Right forelimb (tissue), 1 donor: Measurements from ENCODE around the gene PLCH2.
"Not testable (repeated sequence)": the region's sequence is repeated elsewhere in the genome, so short reads cannot be mapped to it uniquely, and the experiment has no call there.

Experiments used
- DNase-seq: peaks from one replicate; pipeline ENCODE4 v3.0.0-alpha.2; 2018

Gene PLCH2

DNA sequence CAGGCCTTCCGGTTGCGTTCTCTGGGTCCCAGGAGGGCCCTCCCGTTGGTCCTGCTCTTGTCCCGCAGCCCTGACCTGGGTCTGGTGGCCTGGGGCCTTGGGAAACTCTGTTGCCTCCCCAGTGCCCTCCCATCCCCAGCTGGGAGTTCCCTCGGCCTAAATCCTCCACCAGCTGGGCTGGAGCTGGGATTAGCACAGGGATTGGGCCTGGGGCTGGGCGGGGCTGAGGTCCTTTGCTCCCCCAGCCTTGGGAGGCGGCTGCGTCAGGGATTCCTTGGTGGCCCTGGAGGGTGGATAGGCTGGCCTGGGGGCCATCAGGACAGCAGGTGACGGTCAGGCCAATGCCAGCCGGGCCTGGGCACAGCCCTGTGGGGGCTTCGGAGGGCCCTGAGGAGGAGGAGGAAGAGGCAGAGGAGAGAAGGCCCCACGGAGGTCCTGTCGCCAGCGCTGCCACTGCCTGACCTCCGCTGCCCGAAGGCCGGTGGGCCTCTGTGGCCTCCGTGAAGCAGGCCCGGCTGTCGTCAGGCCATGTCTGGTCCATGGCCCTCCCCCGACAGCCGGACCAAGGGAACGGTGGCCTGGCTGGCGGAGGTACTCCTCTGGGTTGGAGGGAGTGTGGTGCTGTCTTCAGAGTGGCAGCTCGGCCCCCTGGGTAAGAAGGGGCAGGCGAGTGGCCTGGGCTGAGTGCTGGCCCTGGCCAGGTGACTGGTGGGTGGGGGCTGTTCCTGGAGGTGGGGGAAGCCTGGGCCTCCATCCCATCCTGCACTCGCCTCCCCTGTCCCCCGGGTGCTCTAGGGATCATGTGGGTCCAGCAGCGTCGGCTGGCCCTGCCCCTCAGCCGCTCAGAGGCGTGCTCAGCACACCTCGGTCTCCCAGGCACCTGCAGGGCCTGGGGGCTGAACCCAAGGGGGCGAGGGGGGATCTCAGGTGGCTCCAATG, at the start of gene PLCH2:
TSS of gene PLCH2 (plus strand) at position 229 of the 939 bp plus-strand sequence. CDS start at position 529, 300 bp downstream.
- no peak for DNase-seq

DNA sequence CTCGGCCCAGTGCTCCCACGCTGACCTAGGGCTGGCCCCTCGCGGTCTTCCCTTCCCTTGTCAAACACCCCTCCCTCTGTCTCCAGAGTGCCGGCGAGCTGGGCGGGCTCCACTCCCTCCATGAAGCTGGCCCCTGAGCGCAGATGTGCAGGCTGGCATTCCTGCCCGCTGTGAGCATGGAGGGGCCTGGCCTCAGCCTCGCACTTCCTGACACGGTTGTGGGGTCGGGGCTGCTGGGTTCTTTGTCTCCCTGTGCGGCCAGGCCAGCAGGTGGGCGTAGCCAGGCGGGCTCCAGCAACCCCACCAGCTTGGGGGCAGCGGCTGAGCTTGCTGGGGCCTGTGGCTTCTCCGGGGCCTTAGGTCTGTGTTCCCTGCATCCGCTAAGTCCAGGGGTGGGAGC, 49.5 kb upstream of the PLCH2 start:
- no peak for DNase-seq

DNA sequence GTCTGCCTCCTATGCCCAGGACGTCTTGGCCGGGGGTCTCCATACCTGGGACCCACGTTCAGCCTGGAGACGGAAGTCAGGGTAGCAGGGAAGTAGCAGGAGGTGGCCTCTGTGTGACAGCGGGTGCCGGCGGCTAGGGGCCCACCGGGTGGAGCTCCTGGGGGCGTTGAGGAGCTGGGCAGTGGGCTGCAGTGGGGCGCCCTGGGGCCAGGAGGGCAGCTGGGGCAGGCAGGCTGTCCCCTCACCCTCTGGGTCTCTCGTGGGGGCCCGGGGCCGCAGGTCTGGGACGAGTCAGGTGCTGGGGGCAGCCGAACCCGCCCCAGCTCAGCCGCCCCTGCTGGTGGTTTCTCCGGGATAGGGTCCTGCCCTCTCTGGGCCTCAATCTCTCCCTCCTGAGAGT, 49.0 kb upstream of the PLCH2 start:
- no peak for DNase-seq

DNA sequence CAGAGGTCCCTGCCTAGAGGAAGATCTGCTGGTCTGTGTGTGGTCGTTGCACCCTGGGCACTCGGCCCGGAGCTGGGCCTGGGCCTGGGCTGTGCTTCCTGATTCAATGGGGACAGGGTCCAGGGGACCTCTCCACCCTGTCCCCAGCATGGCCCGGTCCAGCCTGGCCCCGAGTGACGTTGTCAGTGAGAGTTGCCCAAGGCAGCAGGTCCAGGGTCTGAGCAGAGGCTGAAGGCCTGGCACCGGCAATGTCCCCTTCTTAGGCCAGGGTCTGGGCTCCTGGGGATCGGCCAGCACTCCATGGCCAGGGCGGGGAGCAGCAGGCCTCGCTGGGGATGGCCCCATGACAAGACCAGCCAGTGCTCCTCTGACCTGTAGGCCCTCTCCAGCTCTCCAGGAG, 48.1 kb upstream of the PLCH2 start:
- DNase-seq, result no peak

DNA sequence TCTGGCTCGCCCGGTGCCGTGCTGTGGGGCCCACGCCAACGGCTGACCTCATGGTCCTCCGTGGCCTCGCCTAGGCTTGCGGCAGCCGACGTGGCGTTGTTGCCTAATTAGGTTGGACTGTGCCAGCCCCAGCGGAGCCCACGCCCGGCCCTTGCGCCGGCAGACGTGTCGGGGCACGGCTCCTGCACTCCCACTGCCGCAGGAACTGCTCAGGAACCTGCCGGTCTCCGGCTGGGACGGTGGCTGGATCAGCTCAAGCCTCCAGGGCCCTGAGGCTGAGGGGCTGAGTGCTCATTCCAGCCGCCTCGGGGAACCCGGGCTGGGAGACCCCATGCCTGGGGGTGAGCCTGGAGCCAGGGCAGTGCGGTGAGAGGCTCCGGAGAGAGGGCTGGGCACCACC, 47.6 kb upstream of the PLCH2 start:
- no peak for DNase-seq

DNA sequence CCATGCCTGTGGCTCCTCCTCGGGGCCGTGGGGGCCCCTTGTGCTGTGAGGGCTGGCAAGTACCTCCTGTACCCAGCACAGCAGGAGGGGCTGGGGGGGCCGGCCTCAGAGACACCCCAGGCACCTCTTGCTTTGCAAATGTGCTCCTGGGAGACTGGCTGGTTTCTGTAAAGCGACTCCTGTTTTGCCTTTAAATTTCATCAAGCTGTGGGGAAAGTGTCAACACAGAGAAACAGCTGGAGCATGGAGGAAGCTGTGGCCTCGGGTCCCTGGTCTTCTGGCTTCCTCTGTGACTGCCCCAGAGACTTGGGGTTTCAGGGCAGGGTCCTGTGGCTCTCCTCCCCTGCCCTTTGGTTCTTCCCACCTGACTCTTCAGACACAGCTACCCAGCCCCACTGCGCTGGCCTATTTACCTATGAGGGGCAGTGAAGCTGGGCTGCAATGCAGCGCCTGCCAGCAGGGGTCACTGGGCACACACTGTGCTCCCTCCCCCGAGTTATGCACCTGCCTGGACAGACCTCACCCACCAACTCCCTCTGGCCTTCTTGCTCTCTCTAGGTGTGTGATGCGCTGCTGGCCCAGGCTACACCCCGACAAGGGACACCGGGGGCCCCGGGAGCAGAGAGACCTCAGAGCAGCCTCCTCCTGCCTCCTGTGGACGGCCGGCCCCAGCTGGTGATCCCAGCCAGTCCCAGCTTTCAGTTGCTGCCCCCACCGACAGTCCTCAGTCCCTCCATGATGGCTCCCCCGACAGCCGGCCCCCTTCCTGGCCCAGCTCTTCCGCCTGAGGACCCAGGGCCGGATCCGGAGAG, 46.1 kb upstream of the PLCH2 start:
- DNase-seq, result no peak

DNA sequence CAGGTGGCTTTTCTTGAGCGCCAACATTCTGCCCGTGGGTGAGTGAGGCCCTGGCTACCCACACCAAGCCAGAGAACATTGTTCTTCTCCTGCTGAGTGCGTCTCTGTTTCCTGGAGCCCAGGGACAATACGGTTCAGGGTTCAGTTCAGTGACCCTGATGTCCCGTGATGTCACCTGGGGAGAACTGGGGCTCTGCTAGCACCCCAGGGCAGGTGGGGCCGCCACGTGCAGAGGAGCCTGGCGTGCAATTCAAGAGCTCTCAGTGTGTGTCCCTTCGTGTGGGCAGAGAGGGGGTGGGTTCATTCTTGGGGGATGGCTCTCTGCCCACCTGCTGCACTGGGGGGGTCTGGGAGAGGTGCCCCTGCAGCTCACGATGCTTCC, 45.5 kb upstream of the PLCH2 start:
- no peak for DNase-seq

- DNase-seq, result no peak
These were observed 45.0 kb upstream of the PLCH2 start for GRCh38 chr1:2431103-2431502.

GRCh38 chr1:2431518-2431917, 44.6 kb upstream of the PLCH2 start:
- DNase-seq, result no peak

DNA sequence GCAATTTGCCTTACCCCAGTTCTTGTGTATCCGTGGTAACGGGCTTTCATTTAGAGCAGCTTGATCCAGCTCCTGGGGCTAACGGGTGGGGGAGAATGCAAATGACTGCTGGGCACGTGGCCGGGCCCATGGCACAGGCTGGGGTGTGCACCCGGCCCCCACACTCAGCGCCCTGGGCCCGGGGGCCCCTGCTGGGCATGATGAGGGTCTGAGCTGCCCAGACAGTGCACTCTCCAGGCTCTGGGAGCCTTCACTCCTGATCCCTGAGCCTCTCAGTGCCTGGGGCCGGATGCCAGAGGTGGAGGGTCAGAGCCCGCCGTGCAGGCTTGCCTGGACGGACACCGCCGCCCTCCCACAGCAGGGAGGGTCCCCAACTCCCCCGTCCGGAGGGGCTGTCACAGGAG, 43.6 kb upstream of the PLCH2 start:
- DNase-seq, result no peak

- DNase-seq, result no peak
These were observed 42.9 kb upstream of the PLCH2 start for GRCh38 chr1:2433196-2433595.

DNA sequence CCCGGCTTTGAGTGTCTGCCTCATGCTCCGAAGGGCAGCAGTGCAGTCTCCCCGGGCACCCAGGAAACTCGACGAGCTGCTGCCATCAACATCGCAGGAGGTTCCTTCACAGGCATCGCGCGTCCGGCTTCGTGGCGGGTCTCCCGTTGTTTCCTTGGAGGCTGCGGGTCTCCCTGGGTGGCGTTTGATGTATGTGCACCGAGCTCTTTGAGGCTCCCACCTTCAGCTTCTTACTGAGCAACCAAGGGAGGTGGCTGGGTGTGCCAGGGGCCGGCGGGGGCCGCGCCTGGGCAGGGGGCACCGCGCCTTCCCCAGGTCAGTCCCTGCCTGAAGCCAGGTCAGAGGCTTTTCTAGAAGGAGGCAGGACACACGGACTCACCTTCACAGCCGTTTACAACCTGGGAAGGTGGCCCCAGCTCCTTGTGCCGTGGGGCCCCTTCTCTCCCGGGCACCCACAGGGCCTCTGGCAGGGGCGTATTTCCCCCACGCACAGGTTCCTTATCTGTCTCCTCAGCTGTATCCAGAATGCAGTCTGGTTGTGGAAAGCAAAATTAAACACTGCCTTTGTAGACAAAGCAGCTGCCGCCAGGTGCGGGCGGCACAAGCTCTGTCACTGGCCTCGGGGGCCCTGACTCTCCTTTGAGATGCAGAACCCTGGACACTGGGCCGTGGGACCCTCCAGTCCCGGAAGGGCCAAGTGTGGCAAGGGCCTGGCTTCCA, 42.0 kb upstream of the PLCH2 start:
- DNase-seq, result no peak

DNA sequence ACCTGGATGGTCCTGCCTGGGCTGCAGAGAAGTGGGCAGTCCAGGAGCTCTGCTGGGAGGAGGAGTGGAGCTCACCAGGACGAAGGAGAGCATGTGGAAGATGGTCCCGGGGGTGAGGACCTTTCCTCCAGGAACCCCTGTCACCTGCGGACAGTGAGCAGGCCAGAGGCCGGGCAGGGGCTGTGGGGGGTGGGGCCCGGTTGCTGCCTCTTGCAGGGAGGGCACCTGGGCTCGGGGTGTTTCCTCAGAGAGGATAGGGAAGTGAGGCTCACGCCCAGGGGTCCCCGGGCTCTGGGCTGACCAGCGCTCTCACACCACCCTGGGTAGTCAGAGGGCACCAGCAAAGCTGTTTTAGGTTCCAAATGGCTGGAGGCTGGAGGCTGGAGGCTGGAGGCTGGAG, 41.0 kb upstream of the PLCH2 start:
- DNase-seq, result no peak

DNA sequence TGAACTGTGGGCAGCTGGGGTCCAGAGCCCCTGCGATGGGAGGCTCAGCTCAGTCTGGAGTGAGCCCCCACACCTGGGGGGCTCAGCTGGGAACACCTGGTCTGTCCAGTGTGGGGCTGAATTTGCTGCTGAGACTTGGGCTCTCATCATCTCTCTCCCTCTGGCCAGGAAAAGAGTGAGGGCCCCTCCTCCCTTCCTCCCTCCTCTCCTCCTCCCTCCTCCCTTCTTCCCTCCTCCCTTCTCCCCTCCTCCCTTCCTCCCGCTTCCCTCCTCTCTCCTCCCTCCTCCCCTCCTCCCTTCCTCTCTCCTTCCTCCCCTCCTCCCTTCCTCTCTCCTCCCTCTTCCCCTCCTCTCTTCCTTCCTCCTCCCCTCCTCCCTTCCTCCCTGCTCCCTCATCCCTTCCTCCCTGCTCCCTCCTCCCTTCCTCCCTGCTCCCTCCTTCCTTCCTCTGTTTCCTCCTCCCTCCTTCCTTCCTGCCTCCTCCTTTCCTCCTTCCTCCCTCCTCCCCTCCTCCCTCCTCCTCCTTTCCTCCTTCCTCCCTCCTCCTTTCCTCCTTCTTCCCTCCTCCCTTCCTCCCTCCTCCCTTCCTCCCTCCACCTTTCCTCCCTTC, 40.2 kb upstream of the PLCH2 start:
- DNase-seq, result no peak

GRCh38 chr1:2436876-2437275, 39.2 kb upstream of the PLCH2 start:
- DNase-seq, result no peak

DNA sequence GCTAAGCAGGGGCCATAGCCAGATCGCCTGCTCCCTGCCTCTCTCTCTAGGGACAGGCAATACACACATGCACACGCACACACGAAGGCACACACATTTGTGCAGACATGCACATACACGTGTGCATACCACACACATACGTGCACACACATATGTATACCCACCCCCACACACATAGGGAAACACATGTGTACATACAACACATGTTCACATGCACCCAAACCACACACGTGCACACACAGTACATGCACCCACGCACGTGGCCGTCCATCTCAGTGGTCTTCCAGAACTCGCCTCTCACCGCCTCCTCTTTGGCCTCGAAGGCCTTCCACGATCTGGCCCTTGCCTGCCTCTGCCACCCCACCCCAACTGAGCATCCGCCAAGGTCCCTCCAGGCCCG, 38.5 kb upstream of the PLCH2 start:
- DNase-seq, result no peak

DNA sequence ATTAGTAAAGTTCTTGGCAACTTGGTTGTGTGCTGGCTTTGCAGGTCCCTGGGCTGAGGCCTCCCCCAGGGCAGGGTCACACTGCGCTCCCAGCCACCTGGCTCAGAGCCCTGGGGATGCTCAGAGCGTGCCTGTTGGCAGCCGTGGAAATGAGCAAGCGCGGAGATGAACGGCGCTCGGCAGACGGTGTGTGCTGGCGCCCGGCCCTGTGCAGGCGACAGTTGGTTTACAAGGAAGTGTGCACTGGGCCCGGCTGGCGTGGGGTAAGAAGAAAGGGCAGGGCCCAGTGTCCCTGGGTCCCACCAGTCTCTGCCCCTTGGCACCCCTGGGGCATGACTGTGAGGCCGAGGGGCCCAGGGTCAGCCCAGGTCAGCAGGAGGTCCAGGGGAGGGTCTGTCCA, 38.1 kb upstream of the PLCH2 start:
- DNase-seq, result no peak

- DNase-seq, result no peak
These were observed 37.4 kb upstream of the PLCH2 start for GRCh38 chr1:2438641-2439040.

GRCh38 chr1:2439369-2439768, 36.7 kb upstream of the PLCH2 start:
- DNase-seq, result no peak

- DNase-seq, result not testable (repeated sequence)
These were observed 35.7 kb upstream of the PLCH2 start for GRCh38 chr1:2440346-2440745.

- DNase-seq, result no peak
These were observed 34.3 kb upstream of the PLCH2 start for GRCh38 chr1:2441746-2442145.

GRCh38 chr1:2442661-2443060, 33.4 kb upstream of the PLCH2 start:
- no peak for DNase-seq
